Suprapubic skin (tissue), 4 donors: ENCODE measurements around the gene SLC35E4.

Experiments used
- CTCF ChIP-seq, 2 donors: fragments of 200-600 bp in 1 of 2; fragments of 450-650 bp in 1 of 2; sonication (generic) in 1 of 2; IDR thresholded peaks; one replicate each; pipeline ENCODE4 v1.5.1; 2016 to 2019; ENCODE audit warnings: antibody characterized with exemption in 2 of 2, mild to moderate bottlenecking in 1 of 2, moderate library complexity in 1 of 2
- EP300 ChIP-seq: sonication (generic); formaldehyde crosslinking; IDR thresholded peaks from one replicate; pipeline ENCODE4 v1.6.1; 2017; ENCODE audit warnings: antibody characterized with exemption
- POLR2A ChIP-seq, 2 donors: fragments of 450-650 bp; IDR thresholded peaks; one replicate each; pipeline ENCODE4 v1.6.1; 2017; ENCODE audit warnings: antibody characterized with exemption in 2 of 2, mild to moderate bottlenecking in 2 of 2, moderate library complexity in 2 of 2
- POLR2AphosphoS5 ChIP-seq, 3 donors: sonication (generic); formaldehyde crosslinking; IDR thresholded peaks; one replicate each; pipeline ENCODE4 v1.6.1; 2017; ENCODE audit warnings: antibody characterized with exemption in 3 of 3

DNA sequence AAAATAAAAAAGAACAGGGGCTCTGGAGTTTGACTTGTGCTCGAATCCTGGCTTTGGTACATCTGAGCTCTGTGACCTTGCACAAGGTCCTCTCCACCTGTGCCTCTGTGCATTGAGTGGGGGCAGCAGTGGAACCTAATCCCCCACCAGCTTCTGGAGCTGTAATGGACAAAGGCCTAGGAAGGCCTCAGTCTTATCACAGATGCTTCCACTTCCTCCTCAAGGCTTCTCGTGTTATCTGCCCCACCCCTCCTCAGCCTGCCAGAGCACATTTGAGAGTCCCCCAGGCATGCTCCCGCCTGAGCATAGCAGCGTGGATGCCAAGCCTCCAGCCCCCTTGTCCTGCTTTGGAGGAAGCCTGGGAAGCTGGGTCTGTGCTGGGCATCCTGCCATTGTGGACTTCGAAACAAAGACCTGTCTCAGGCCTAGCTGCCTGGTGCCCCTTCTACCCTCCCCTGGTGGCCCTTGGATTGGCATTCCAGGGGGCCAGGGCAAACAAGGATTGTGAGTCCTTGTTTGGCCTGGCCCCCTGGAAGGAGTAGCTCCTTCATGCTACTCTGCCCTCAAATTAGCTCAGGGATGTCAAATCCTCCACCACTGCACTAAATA, 15.0 kb downstream of the SLC35E4 start:
- TF ChIP-seq CTCF (IDR thresholded peaks at IDR 0.05) (no peak), POLR2A (IDR thresholded peaks at IDR 0.05) (no peak), EP300 (no peak), POLR2AphosphoS5 (IDR thresholded peaks at IDR 0.05) (no peak)
